Measurements from ENCODE around the gene FLACC1.

Gene FLACC1

GRCh38 chr2:201343559-201343958, 13.6 kb downstream of the FLACC1 start:
- no peak for DNase-seq (ENCODE audit: low spot score)
- in situ Hi-C loops (cut with MboI; ENCODE audit: low sequenced_read_pairs, unreplicated experiment): no loop called here
- TF ChIP-seq CTCF (IDR thresholded peaks at IDR 0.05; ENCODE audit: borderline replicate concordance, control extremely low read depth, extremely low read depth, insufficient read depth, missing control alignments): no peak

GRCh38 chr2:201342923-201343322, 14.2 kb downstream of the FLACC1 start:
- in situ Hi-C loops (cut with MboI; ENCODE audit: low sequenced_read_pairs, unreplicated experiment): no loop called here
- TF ChIP-seq CTCF (IDR thresholded peaks at IDR 0.05; ENCODE audit: borderline replicate concordance, control extremely low read depth, extremely low read depth, insufficient read depth, missing control alignments): no peak

GRCh38 chr2:201329409-201329808, 27.7 kb downstream of the FLACC1 start:
- TF ChIP-seq CTCF (IDR thresholded peaks at IDR 0.05; ENCODE audit: borderline replicate concordance, control extremely low read depth, extremely low read depth, insufficient read depth, missing control alignments): no peak
- in situ Hi-C loops (cut with MboI; ENCODE audit: low sequenced_read_pairs, unreplicated experiment): no loop called here
- DNase-seq (ENCODE audit: low spot score): no peak

More at GRCh38 chr2:201342923-201343322, 14.2 kb downstream of the FLACC1 start:
- no peak for DNase-seq (ENCODE audit: low spot score)

- in situ Hi-C loops (cut with MboI; ENCODE audit: low sequenced_read_pairs, unreplicated experiment): no loop called here
- no peak for TF ChIP-seq CTCF (IDR thresholded peaks at IDR 0.05; ENCODE audit: borderline replicate concordance, control extremely low read depth, extremely low read depth, insufficient read depth, missing control alignments)
- DNase-seq (ENCODE audit: low spot score): no peak
Observed at GRCh38 chr2:201327678-201328077, 29.5 kb downstream of the FLACC1 start.

- no peak for TF ChIP-seq CTCF (IDR thresholded peaks at IDR 0.05; ENCODE audit: borderline replicate concordance, control extremely low read depth, extremely low read depth, insufficient read depth, missing control alignments)
- DNase-seq (ENCODE audit: low spot score): no peak
- in situ Hi-C loops (cut with MboI; ENCODE audit: low sequenced_read_pairs, unreplicated experiment): no loop called here
Observed at GRCh38 chr2:201322772-201323171, 34.4 kb downstream of the FLACC1 start.

- no peak for TF ChIP-seq CTCF (IDR thresholded peaks at IDR 0.05; ENCODE audit: borderline replicate concordance, control extremely low read depth, extremely low read depth, insufficient read depth, missing control alignments)
- in situ Hi-C loops (cut with MboI; ENCODE audit: low sequenced_read_pairs, unreplicated experiment): no loop called here
- no peak for DNase-seq (ENCODE audit: low spot score)
Observed at GRCh38 chr2:201320701-201321100, 36.4 kb downstream of the FLACC1 start.

- no peak for TF ChIP-seq CTCF (IDR thresholded peaks at IDR 0.05; ENCODE audit: borderline replicate concordance, control extremely low read depth, extremely low read depth, insufficient read depth, missing control alignments)
- no peak for DNase-seq (ENCODE audit: low spot score)
- in situ Hi-C loops (cut with MboI; ENCODE audit: low sequenced_read_pairs, unreplicated experiment): no loop called here
Observed at GRCh38 chr2:201320257-201320656, 36.9 kb downstream of the FLACC1 start.
